AG04449 (cell line): ENCODE results near the gene ARID1B.

Experiments
- CTCF ChIA-PET: fragments of 350-600 bp; formaldehyde crosslinking; extraction: SDS; loops from one replicate; lab custom pipeline; 2021; ENCODE audit warnings: antibody characterized with exemption; lab: Yijun Ruan, JAX
- POLR2A ChIA-PET: fragments of 400-600, 350-600 bp; formaldehyde crosslinking; extraction: SDS; loops from one replicate; lab custom pipeline; 2020; ENCODE audit warnings: antibody characterized with exemption, inconsistent platforms; lab: Yijun Ruan, JAX
- DNase-seq: peaks from one replicate; pipeline ENCODE4 v3.0.0-alpha.2; 2010; ENCODE audit warnings: low read depth, low spot score
- H3K4me3 ChIP-seq: 2 replicates; pipeline ENCODE4 v1.5.1; 2011; ENCODE audit warnings: low read depth, mild to moderate bottlenecking, control low read depth, low read length
- CTCF ChIP-seq: IDR thresholded peaks from one replicate; pipeline ENCODE4 v1.5.1; 2011; ENCODE audit warnings: mild to moderate bottlenecking, moderate library complexity, low read length, control low read depth, inconsistent platforms; ENCODE audit not compliant: insufficient read depth; ENCODE audit errors: missing control alignments

Gene ARID1B

GRCh38 chr6:156949376-156949775 is 172.2 kb downstream of the ARID1B start:
- no peak overlapping the region for H3K4me3 ChIP-seq
- no peak for TF ChIP-seq CTCF
- ChIA-PET CTCF (interaction anchor here (0.6 to 1.3 kb wide), 5 partner anchors 31 to 169 kb away, joined by 4 to 5 read pairs (median 4); no protein-coding TSS in a partner anchor), POLR2A (no interaction called here)
- DNase-seq: no peak

GRCh38 chr6:156950084-156950483 is 172.9 kb downstream of the ARID1B start:
- ChIA-PET CTCF (interaction anchor here (0.9 kb wide), 2 partner anchors 85 to 170 kb away, joined by 4 to 5 read pairs; no protein-coding TSS in a partner anchor), POLR2A (no interaction called here)
- no peak for TF ChIP-seq CTCF
- no peak overlapping the region for H3K4me3 ChIP-seq
- no peak for DNase-seq

DNA sequence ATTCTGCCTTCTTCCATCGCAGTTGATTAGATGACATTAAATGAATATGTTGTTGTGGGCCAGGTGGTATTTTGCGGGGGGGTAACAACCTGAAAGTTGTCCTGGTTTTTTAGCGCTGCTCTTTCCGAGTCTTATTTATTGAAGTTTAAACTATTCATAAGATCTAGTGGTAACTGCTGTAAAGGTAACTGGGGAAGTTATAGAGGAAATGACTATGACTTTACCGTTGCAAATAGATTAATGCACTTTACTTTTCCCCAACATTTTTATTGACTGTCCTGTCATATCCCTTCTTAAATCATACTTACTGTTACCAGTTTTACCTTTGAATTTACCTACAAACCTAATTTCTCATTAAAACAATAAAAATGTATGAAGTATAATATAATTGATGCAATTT is 173.4 kb downstream of the ARID1B start:
- TF ChIP-seq CTCF: no peak
- H3K4me3 ChIP-seq: no peak overlapping the region
- CTCF ChIA-PET: interaction anchor here (0.9 kb wide), 1 partner anchor 84 kb away, joined by 5 read pairs; no protein-coding TSS in a partner anchor
- DNase-seq: no peak
- POLR2A ChIA-PET: interaction anchor here (0.7 kb wide), 1 partner anchor 8 kb away, joined by 5 read pairs; no protein-coding TSS in a partner anchor

DNA sequence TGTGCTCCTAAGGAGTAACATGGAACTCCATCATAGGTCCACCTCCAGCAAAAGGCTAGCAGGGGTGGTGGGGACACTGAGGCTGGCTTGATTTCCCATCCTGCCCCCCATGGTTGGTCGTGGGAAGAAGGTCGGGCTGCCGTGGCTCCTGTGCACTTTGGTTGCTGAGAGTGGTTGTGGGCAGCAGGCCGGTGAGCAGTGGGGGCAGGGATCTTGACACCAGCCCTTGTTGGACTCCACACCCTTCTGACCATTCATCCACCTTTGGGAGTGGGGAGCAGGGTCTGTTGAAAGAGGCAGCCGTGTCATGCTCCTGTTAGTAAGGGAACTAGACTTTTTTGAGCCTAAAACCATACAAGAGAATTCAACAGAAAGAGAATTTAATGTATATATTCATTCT is 175.2 kb downstream of the ARID1B start:
- CTCF ChIA-PET: interaction anchor here (1.0 to 4.1 kb wide), 8 partner anchors 10 to 172 kb away, joined by 3 to 21 read pairs (median 4); no protein-coding TSS in a partner anchor
- H3K4me3 ChIP-seq: no peak overlapping the region
- TF ChIP-seq CTCF: no peak
- no peak for DNase-seq
- POLR2A ChIA-PET: no interaction called here

DNA sequence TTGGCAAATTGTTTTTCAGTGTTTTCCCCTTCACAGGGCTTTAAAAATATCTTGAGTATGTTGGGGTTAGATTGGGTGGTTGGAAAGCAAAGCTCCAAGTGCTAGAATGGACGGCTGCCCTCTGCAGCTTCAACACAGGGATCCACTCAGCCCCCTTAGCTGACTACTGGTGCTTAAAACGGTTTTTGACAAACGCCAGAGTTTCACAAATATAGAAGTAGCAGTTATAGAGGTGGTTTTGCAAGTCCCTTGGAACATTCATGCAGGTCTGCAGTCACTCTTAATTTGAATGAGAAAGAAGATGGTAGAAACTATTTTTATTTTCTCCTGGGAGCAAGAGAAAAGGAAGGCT is 175.9 kb downstream of the ARID1B start:
- CTCF ChIA-PET: interaction anchor here (1.0 to 4.1 kb wide), 6 partner anchors 11 to 173 kb away, joined by 3 to 21 read pairs (median 4); no protein-coding TSS in a partner anchor
- POLR2A ChIA-PET: no interaction called here
- no peak for TF ChIP-seq CTCF
- no peak for DNase-seq
- peak overlapping the region; percentile 22 for H3K4me3 ChIP-seq

DNA sequence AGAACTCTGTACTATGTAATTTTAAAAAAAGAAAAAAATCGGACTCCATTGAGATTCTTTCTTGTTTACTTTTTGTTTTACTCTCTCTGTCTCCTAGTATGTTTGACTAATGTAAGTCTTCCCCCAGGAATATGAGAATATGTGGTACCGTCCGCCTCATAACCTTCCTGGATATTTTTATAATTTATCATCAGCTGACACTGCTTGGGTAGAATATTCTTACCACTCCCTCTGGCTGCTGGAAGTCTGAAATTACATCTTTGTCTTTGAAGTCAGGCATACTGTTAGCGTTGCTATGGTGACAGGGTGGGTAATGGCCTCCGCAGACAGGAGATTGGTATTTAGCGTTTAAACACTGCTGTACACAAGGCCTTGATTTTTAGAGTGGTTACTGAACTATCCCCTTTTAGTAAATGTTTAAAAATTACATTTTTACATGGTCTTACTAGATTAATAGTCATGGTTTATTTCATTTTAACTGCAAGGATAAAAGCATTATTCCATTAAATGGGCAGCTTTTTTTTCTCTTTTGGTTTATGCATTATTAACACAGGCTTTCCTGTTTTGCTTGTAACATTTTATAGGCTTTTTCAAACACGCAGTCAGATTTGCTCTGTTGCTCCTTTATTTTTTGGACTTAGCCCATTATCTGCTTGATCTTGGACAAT is 176.4 kb downstream of the ARID1B start:
- peak; percentile 94 for DNase-seq
- CTCF ChIA-PET: interaction anchor here (0.7 to 4.1 kb wide), 6 partner anchors 11 to 879 kb away, joined by 3 to 21 read pairs (median 4); no protein-coding TSS in a partner anchor
- peak overlapping the region; percentile 22 for H3K4me3 ChIP-seq
- POLR2A ChIA-PET: interaction anchor here (1.2 kb wide), 1 partner anchor 176 kb away, joined by 3 read pairs; the partner anchor contains the start of gene ARID1B
- peak; percentile 16 for TF ChIP-seq CTCF
